Keratinocyte (primary cell): ENCODE results near the gene FHOD3.

ENCODE experiments used
- CTCF ChIP-seq, 3 experiments: IDR thresholded peaks in 1 of 3; conservative IDR thresholded peaks in 1 of 3; optimal IDR thresholded peaks in 1 of 3; 2 replicates in 2 of 3; 3 replicates in 1 of 3; pipeline versions ENCODE3 to v1.5.1; 2011; ENCODE audit warnings: low read length in 3 of 3, mild to moderate bottlenecking in 3 of 3, moderate library complexity in 2 of 3, control low read depth in 1 of 3, inconsistent platforms in 1 of 3; ENCODE audit not compliant: insufficient read depth in 2 of 3; ENCODE audit errors: extremely low read depth in 1 of 3
- EZH2 ChIP-seq: IDR thresholded peaks from one replicate; pipeline ENCODE4 v1.6.1; 2012; ENCODE audit warnings: inconsistent platforms, mild to moderate bottlenecking, low read length, moderate library complexity

GRCh38 chr18:36688020-36688965 is 390.8 kb downstream of the FHOD3 start:
- TF ChIP-seq EZH2, result no peak
- TF ChIP-seq CTCF (optimal IDR thresholded peaks at IDR 0.05 in 1 of 3, IDR thresholded peaks at IDR 0.05 in 1 of 3, conservative IDR thresholded peaks at IDR 0.05 in 1 of 3; ENCODE audit: extremely low read depth in 1 of 3, insufficient read depth in 2 of 3, low read length in 3 of 3), result peak; percentile 83 to 93 (median 92)
